SK-MEL-5 (cell line): ENCODE results near the gene ADGRF1. TPM values are rescaled to one million over a fixed set of nuclear protein-coding genes. Genes with fewer than 3 reads are reported as not detected.
A peak's percentile ranks its signal among the peaks of the same experiment; 100 is the strongest.
"Not testable (repeated sequence)": the region's sequence is repeated elsewhere in the genome, so short reads cannot be mapped to it uniquely, and the experiment has no call there.

Experiments
- DNase-seq: peaks from one replicate; pipeline ENCODE4 v3.0.0-alpha.2; 2016; ENCODE audit warnings: low read depth, low spot score
- in situ Hi-C: cut with HindIII; loops from 2 replicates; pipeline ENCODE4 v1.10.0; 2016; ENCODE audit warnings: low sequenced_read_pairs, high pct_unique_total_duplicates, low pct_unique_long_range_greater_than_20kb
- polyA plus RNA-seq, 2 experiments: library from polyadenylated mRNA; depleted of rRNA; stranded (reverse); fragments of >200 nt; gene quantifications; 2 replicates each; pipeline ENCODE4 v1.2.3, GENCODE V29; 2015
- total RNA-seq: library from RNA; depleted of rRNA; stranded (reverse); fragments of >200 nt; shearing (Covaris generic); gene quantifications from 2 replicates; pipeline ENCODE4 v1.2.3, GENCODE V29; 2014; rRNA removed

Gene ADGRF1
- not detected in 2 replicates for total RNA-seq
- not detected in 2 replicates for polyA plus RNA-seq (2015; cell fraction: cytosol; rRNA removed)
- polyA plus RNA-seq (2015; cell fraction: nucleus; rRNA removed) = not detected in 2 replicates

GRCh38 chr6:47042275-47042791 lies at the start of gene ADGRF1:
ADGRF1 (minus strand) TSS chr6:47042332; CDS start chr6:47029061, 13,271 bp downstream.
- in situ Hi-C loops = no loop called here
- DNase-seq = no peak

GRCh38 chr6:47090881-47091280 lies 48.7 kb upstream of the ADGRF1 start:
- DNase-seq = no peak
- in situ Hi-C loops = no loop called here

- DNase-seq, in situ Hi-C loops: not testable (repeated sequence)
These were observed 47.3 kb upstream of the ADGRF1 start for GRCh38 chr6:47089473-47089872.

GRCh38 chr6:47086051-47086770 lies 44.1 kb upstream of the ADGRF1 start:
- in situ Hi-C loops = no loop called here
- DNase-seq = no peak

- no peak for DNase-seq
- in situ Hi-C loops = no loop called here
These were observed 42.5 kb upstream of the ADGRF1 start for GRCh38 chr6:47084610-47085009.

- DNase-seq = no peak
- in situ Hi-C loops = no loop called here
These were observed 41.5 kb upstream of the ADGRF1 start for GRCh38 chr6:47083586-47084047.

GRCh38 chr6:47080083-47080596 lies 38.0 kb upstream of the ADGRF1 start:
- in situ Hi-C loops = no loop called here
- DNase-seq = no peak

GRCh38 chr6:47079638-47080037 lies 37.5 kb upstream of the ADGRF1 start:
- in situ Hi-C loops = no loop called here
- peak; percentile 47 for DNase-seq

GRCh38 chr6:47078991-47079390 lies 36.9 kb upstream of the ADGRF1 start:
- no peak for DNase-seq
- in situ Hi-C loops = no loop called here

GRCh38 chr6:47076422-47077344 lies 34.6 kb upstream of the ADGRF1 start:
- peak; percentile 98 for DNase-seq
- in situ Hi-C loops = no loop called here

- in situ Hi-C loops = no loop called here
These were observed 33.7 kb upstream of the ADGRF1 start for GRCh38 chr6:47075741-47076421.

GRCh38 chr6:47075168-47075567 lies 33.0 kb upstream of the ADGRF1 start:
- in situ Hi-C loops = no loop called here
- DNase-seq = peak; percentile 81

More at GRCh38 chr6:47075741-47076421, 33.7 kb upstream of the ADGRF1 start:
- peak; percentile 99 for DNase-seq

- in situ Hi-C loops = no loop called here
- peak; percentile 57 for DNase-seq
These were observed 31.3 kb upstream of the ADGRF1 start for GRCh38 chr6:47073125-47074110.

GRCh38 chr6:47072667-47073066 lies 30.5 kb upstream of the ADGRF1 start:
- in situ Hi-C loops = no loop called here
- DNase-seq = no peak

GRCh38 chr6:47071681-47072080 lies 29.5 kb upstream of the ADGRF1 start:
- no peak for DNase-seq
- in situ Hi-C loops = no loop called here

GRCh38 chr6:47070461-47070860 lies 28.3 kb upstream of the ADGRF1 start:
- in situ Hi-C loops = no loop called here

More at GRCh38 chr6:47070461-47070860, 28.3 kb upstream of the ADGRF1 start:
- DNase-seq = no peak
